Activated naive CD8-positive, alpha-beta T cell treated with anti-CD3 and anti-CD28 coated beads for 36 hours (primary cell): ENCODE measurements around the gene MUC12. TPM values are rescaled to one million over a fixed set of nuclear protein-coding genes. Genes with fewer than 3 reads are reported as not detected.
"Not testable (repeated sequence)": the region's sequence is repeated elsewhere in the genome, so short reads cannot be mapped to it uniquely, and the experiment has no call there.

Experiments
- DNase-seq: peaks from one replicate; pipeline ENCODE4 v3.0.0; 2021
- H3K27ac Mint-ChIP-seq: one replicate; pipeline ENCODE4 v1.8.0; 2022; ENCODE audit warnings: mild to moderate bottlenecking, moderate library complexity, mixed read lengths
- H3K27me3 Mint-ChIP-seq: one replicate; pipeline ENCODE4 v1.8.0; 2022; ENCODE audit warnings: mild to moderate bottlenecking, mixed read lengths
- H3K36me3 Mint-ChIP-seq: one replicate; pipeline ENCODE4 v1.8.0; 2021; ENCODE audit warnings: mild to moderate bottlenecking, mixed read lengths
- H3K4me1 Mint-ChIP-seq: one replicate; pipeline ENCODE4 v1.8.0; 2021; ENCODE audit warnings: mixed read lengths
- H3K4me3 Mint-ChIP-seq: one replicate; pipeline ENCODE4 v1.8.0; 2022; ENCODE audit warnings: mild to moderate bottlenecking, moderate library complexity, mixed read lengths
- H3K9me3 Mint-ChIP-seq: one replicate; pipeline ENCODE4 v1.8.0; 2022; ENCODE audit warnings: mixed read lengths
- total RNA-seq, 2 experiments: library from RNA; stranded (reverse); gene quantifications; one replicate each; pipeline ENCODE4 v1.2.3, GENCODE V29; 2021

The MUC12 gene
- total RNA-seq: under 1 TPM in 1 of 2 experiments, not detected in 1; 0.66 TPM

GRCh38 chr7:100969066-100969615 is at the start of gene MUC12:
Gene MUC12 (plus strand): TSS chr7:100969565. CDS start chr7:100969623, 58 bp downstream.
- Mint-ChIP-seq H3K27ac (no peak within 1 kb of the TSS), H3K4me3 (no peak within 1 kb of the TSS), H3K4me1 (peaks cover 10% of the 10 kb centered on the region), H3K27me3 (peaks cover 52% of the 10 kb centered on the region), H3K9me3 (no peaks in the 10 kb centered on the region), H3K36me3 (no peaks in the 10 kb centered on the region)
- DNase-seq: no peak

- not testable (repeated sequence) for H3K4me1 Mint-ChIP-seq, H3K27ac Mint-ChIP-seq, H3K4me3 Mint-ChIP-seq, H3K9me3 Mint-ChIP-seq, H3K36me3 Mint-ChIP-seq, DNase-seq
- peaks cover 21% of the 10 kb centered on the region for H3K27me3 Mint-ChIP-seq
Observed at GRCh38 chr7:100919779-100920437, 49.5 kb upstream of the MUC12 start.

DNA sequence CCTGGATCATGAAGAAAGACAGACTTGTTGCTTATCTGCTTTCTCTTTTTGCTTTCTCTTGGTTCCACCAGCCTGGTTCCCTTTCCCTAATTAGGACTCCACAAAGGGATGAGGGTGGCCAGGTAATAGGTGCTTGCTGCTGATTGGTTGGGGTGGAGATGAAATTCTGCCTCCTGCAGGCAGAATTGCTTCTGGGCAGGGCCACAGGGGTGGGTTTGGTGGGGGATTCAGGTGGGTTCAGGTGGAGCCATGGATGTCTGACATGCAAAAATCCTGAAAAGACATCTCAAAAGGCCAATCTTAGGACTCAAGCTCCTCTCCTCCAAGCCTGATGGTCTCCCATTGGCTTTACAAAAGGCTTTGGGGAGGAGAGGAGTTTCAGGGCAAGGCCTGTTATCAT is 48.3 kb upstream of the MUC12 start:
- no peak for DNase-seq
- no peaks in the 10 kb centered on the region for H3K9me3 Mint-ChIP-seq
- no peaks in the 10 kb centered on the region for H3K4me1 Mint-ChIP-seq
- H3K4me3 Mint-ChIP-seq: no peak overlapping the region
- no peaks in the 10 kb centered on the region for H3K36me3 Mint-ChIP-seq
- no peak overlapping the region for H3K27ac Mint-ChIP-seq
- H3K27me3 Mint-ChIP-seq: peaks cover 21% of the 10 kb centered on the region

- H3K4me1 Mint-ChIP-seq, H3K27ac Mint-ChIP-seq, H3K36me3 Mint-ChIP-seq, H3K9me3 Mint-ChIP-seq, H3K4me3 Mint-ChIP-seq, DNase-seq: not testable (repeated sequence)
- H3K27me3 Mint-ChIP-seq: peaks cover 21% of the 10 kb centered on the region
Observed at GRCh38 chr7:100923616-100924015, 45.7 kb upstream of the MUC12 start.

- no peaks in the 10 kb centered on the region for H3K4me1 Mint-ChIP-seq
- no peak overlapping the region for H3K4me3 Mint-ChIP-seq
Observed at GRCh38 chr7:100929808-100930174, 39.6 kb upstream of the MUC12 start.

DNA sequence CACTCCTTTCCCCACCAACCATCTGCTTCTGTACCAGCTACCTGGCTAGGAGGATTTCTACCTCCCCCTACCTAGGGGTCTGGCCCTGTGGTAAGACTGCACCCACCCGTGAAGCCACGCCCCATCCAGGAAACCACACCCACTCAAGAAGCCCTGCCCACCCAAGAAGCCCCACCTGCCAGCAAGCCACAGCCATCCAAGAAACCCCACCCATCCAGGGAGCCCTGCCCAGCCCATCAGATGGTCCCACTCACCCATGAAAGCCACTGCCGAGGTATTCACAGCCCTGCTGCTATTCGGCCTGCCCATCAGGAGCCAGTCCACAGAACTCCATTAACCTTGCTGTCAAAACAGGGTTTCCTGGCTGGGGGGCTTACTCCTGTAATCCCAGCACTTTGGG is 35.6 kb upstream of the MUC12 start:
- Mint-ChIP-seq H3K9me3 (peaks cover 7% of the 10 kb centered on the region), H3K4me1 (no peaks in the 10 kb centered on the region), H3K4me3 (no peak overlapping the region), H3K27me3 (peaks cover 14% of the 10 kb centered on the region), H3K27ac (no peak overlapping the region), H3K36me3 (no peaks in the 10 kb centered on the region)
- no peak for DNase-seq

More at GRCh38 chr7:100929808-100930174, 39.6 kb upstream of the MUC12 start:
- no peak for DNase-seq
- H3K27me3 Mint-ChIP-seq: peaks cover 12% of the 10 kb centered on the region
- peaks cover 7% of the 10 kb centered on the region for H3K9me3 Mint-ChIP-seq
- no peaks in the 10 kb centered on the region for H3K36me3 Mint-ChIP-seq
- no peak overlapping the region for H3K27ac Mint-ChIP-seq

- DNase-seq, H3K4me1 Mint-ChIP-seq, H3K27ac Mint-ChIP-seq, H3K36me3 Mint-ChIP-seq, H3K4me3 Mint-ChIP-seq: not testable (repeated sequence)
- peaks cover 16% of the 10 kb centered on the region for H3K9me3 Mint-ChIP-seq
- H3K27me3 Mint-ChIP-seq: peaks cover 17% of the 10 kb centered on the region
Observed at GRCh38 chr7:100935381-100935780, 34.0 kb upstream of the MUC12 start.

GRCh38 chr7:100936167-100936566 is 33.2 kb upstream of the MUC12 start:
- H3K9me3 Mint-ChIP-seq: peaks cover 16% of the 10 kb centered on the region
- peaks cover 14% of the 10 kb centered on the region for H3K27me3 Mint-ChIP-seq
- DNase-seq, H3K27ac Mint-ChIP-seq, H3K36me3 Mint-ChIP-seq, H3K4me1 Mint-ChIP-seq, H3K4me3 Mint-ChIP-seq: not testable (repeated sequence)

- H3K27me3 Mint-ChIP-seq: peaks cover 11% of the 10 kb centered on the region
- H3K4me3 Mint-ChIP-seq: no peak overlapping the region
- H3K27ac Mint-ChIP-seq: no peak overlapping the region
- H3K36me3 Mint-ChIP-seq: no peaks in the 10 kb centered on the region
- peaks cover 12% of the 10 kb centered on the region for H3K9me3 Mint-ChIP-seq
- no peaks in the 10 kb centered on the region for H3K4me1 Mint-ChIP-seq
- DNase-seq: no peak
Observed at GRCh38 chr7:100942045-100942774, 27.2 kb upstream of the MUC12 start.

GRCh38 chr7:100943693-100944092 is 25.7 kb upstream of the MUC12 start:
- Mint-ChIP-seq H3K4me3 (no peak overlapping the region), H3K4me1 (no peaks in the 10 kb centered on the region), H3K9me3 (peaks cover 12% of the 10 kb centered on the region), H3K36me3 (no peaks in the 10 kb centered on the region), H3K27me3 (peaks cover 10% of the 10 kb centered on the region), H3K27ac (no peak overlapping the region)
- no peak for DNase-seq

DNA sequence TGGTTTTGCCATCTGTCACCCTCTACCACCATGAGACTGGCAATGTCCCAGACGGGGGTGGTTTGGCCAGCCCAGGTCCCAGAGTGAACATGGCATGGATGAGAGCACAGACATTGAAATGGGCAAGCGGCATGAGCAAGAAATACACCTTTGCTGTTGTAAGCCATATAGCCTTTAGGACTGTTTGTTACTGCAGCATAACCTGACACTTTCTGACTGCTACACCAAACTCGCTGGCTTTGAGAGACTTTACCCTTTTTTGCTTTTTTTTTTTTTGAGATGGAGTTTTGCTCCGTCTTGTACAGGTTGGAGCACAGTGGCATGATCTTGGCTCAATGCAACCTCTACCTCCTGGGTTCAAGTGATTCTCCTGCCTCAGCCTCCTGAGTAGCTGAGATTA is 25.2 kb upstream of the MUC12 start:
- no peak for DNase-seq
- no peak overlapping the region for H3K27ac Mint-ChIP-seq
- H3K9me3 Mint-ChIP-seq: peaks cover 10% of the 10 kb centered on the region
- H3K27me3 Mint-ChIP-seq: peaks cover 6% of the 10 kb centered on the region
- no peaks in the 10 kb centered on the region for H3K36me3 Mint-ChIP-seq
- H3K4me3 Mint-ChIP-seq: no peak overlapping the region
- H3K4me1 Mint-ChIP-seq: no peaks in the 10 kb centered on the region

DNA sequence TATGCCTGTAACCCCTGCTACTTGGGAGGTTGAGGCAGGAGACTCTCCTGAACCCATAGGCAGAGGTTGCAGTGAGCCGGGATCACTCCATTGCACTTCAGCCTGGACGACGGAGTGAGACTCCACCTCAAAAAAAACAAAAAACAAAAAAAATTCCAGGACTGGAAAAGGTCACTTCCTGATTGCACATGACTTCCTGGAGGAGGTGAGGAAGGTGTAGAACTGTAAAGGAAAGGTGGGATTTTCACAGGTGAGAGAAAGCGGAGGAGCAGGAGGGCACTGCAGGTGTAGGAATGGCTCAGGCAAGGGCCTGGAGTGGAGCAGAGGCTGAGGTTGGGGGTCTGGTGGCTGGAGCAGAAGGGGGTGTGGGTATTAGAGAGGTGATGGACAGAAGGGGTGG is 23.3 kb upstream of the MUC12 start:
- no peaks in the 10 kb centered on the region for H3K4me1 Mint-ChIP-seq

DNA sequence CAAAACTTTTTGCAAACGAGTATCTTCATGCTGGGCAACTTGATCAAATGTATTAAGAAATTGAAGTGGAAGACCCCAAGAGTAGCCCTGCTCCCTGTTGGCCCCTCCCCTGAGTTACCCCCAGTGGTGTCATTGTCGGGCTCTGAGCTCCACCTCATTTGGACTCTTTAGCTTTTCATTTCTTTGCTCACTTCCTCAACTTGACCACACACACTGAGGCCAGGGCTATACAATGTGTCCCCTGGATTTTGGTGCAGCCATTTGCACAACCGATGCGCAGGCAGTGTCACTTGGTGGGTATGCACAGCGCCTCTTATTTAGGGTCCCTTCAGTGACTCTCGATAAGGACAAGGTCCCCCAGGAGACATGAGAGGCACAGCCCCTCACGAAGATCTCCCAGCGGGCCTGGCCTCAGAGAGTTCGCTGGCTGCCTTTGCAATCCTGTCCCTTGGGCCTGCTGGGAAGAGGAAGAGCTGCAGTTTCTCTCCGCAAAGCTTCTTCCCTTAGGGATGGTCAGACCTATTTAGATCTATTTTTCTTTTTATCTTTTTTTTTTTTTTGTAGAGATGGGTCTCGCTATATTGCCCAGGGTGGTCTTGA is 22.5 kb upstream of the MUC12 start:
- H3K4me1 Mint-ChIP-seq: no peaks in the 10 kb centered on the region
- H3K9me3 Mint-ChIP-seq: peaks cover 2% of the 10 kb centered on the region
- H3K27me3 Mint-ChIP-seq: peaks cover 18% of the 10 kb centered on the region
- DNase-seq: no peak
- no peak overlapping the region for H3K27ac Mint-ChIP-seq
- no peaks in the 10 kb centered on the region for H3K36me3 Mint-ChIP-seq
- no peak overlapping the region for H3K4me3 Mint-ChIP-seq

More for the DNA sequence above, 23.3 kb upstream of the MUC12 start:
- no peak overlapping the region for H3K4me3 Mint-ChIP-seq
- peaks cover 2% of the 10 kb centered on the region for H3K9me3 Mint-ChIP-seq
- no peak overlapping the region for H3K27ac Mint-ChIP-seq
- no peaks in the 10 kb centered on the region for H3K36me3 Mint-ChIP-seq
- DNase-seq: no peak
- peaks cover 18% of the 10 kb centered on the region for H3K27me3 Mint-ChIP-seq

DNA sequence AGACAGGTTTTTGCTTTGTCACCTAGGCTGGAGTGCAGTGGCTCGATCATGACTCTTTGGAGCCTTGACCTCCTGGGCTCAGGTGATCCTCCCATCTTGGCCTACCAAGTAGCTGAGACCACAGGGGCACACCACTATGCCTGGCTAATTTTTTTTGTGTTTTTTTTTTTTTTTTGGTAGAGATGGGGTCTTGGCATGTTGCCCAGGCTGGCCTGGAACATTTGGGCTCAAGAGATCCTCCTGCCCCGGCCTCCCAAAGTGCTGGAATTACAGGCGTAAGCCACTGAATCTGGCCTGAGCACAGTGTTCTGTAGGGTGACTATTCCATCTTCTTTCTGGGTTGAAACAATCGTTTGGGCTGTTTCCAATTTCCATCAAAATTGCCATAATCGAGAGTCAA is 21.6 kb upstream of the MUC12 start:
- Mint-ChIP-seq H3K27ac (no peak overlapping the region), H3K9me3 (peaks cover 2% of the 10 kb centered on the region), H3K36me3 (no peaks in the 10 kb centered on the region), H3K4me1 (no peaks in the 10 kb centered on the region), H3K27me3 (peaks cover 16% of the 10 kb centered on the region), H3K4me3 (no peak overlapping the region)
- no peak for DNase-seq

DNA sequence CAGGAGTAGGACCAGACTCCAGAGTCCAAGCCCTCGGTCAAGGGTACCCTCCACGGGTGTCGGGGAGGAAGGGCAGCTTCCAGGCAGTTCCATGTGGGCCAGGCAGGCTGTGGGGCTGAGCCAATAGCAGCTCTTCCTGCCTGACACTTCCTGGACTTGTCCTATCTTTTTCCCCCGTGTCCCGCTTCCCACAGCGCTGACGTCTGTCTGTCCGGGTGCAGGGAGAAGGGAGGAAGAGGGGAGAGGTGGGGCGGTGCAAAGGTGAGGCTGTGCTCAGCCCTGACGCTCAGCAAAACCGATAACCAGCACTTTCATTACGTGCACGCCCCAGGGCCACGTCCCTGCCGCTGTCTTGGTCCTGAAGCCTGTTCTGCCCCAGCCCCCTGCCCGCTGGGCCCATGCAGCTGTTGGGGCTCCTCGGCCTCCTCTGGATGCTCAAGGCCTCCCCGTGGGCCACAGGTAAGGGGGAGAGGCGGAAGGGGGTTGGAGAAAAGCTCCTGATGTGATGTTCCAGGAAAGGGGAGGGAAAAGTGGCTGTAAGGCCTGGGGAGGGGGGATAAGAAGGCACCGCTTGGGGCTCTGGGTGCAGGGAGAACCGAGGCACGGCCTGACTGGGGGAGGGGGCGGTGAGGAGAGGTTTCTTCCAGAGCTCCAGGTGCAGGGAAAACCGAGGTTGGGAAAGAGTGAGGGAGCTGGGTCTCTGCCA is 20.0 kb upstream of the MUC12 start, which contains the start of gene MUC3A:
Gene MUC3A, plus strand, starts transcription at position 308 of the 706 bp plus-strand sequence. Its CDS starts 91 bp downstream, at position 399.
- Mint-ChIP-seq H3K4me3 (no peak within 1 kb of the TSS), H3K4me1 (no peaks in the 10 kb centered on the region), H3K36me3 (no peaks in the 10 kb centered on the region), H3K9me3 (no peaks in the 10 kb centered on the region), H3K27me3 (peaks cover 12% of the 10 kb centered on the region), H3K27ac (no peak within 1 kb of the TSS)
- no peak for DNase-seq
